ENCODE measurements around the gene TC2N.

TC2N gene

DNA sequence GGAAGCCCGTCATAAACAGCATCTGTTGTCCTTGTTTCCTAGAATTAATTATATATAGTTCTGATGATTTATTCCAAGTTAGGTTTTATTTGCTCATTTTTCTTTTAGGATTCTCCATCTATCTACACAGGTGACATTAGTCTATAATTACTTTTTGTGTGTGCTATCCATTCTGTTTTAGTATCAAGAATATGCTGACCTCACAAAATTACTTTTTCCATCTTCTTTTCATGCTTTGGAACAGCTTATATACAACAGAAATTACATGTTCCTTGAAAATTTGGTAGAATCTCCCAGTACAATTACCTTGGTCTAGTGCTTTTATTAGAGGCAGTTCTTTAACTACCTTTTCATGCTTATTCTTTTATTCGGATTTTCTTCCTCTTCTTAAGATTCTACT lies 81.1 kb downstream of the TC2N start:
- Histone ChIP-seq H3K9ac (ENCODE audit: low read length) (no peak overlapping the region), H3K4me3 (ENCODE audit: low read length) (no peak overlapping the region), H3K4me1 (ENCODE audit: low read length) (no peaks in the 10 kb centered on the region), H4K20me1 (ENCODE audit: insufficient read depth, low read length) (no peaks in the 10 kb centered on the region), H3K79me2 (ENCODE audit: low read length) (no peaks in the 10 kb centered on the region), H3K27me3 (ENCODE audit: low read depth, low read length) (no peaks in the 10 kb centered on the region), H3K36me3 (replicated peaks; ENCODE audit: low read depth, low read length) (no peaks in the 10 kb centered on the region), H3K4me2 (ENCODE audit: low read length) (no peak overlapping the region), H3K9me3 (ENCODE audit: insufficient read depth, low read length) (no peaks in the 10 kb centered on the region), H2AFZ (ENCODE audit: low read depth, low read length) (no peak overlapping the region), H3K27ac (ENCODE audit: low read length) (no peak overlapping the region)
- no peak for TF ChIP-seq EZH2phosphoT487 (IDR thresholded peaks at IDR 0.05; ENCODE audit: low read depth)

DNA sequence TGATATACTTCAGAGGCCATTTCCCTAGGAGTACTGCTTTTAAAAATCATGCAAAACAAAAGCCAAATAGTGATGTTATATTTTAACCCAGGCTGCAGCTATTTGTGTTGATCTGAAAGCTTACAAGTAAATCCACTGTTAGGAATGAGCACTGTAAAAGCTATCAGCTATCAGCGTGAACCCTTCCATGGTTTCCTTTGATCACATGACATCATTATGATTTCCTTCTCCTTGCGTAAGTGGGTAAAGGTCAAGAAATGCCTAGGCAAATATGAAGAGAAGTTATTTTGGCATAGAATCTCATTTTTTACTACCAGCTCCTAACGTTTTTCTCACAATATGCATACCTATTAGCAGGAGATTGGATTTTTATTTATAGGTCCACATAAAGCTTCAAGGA lies 86.9 kb downstream of the TC2N start:
- Histone ChIP-seq H3K27me3 (ENCODE audit: low read depth, low read length) (no peaks in the 10 kb centered on the region), H2AFZ (ENCODE audit: low read depth, low read length) (no peak overlapping the region), H3K9me3 (ENCODE audit: insufficient read depth, low read length) (no peaks in the 10 kb centered on the region), H4K20me1 (ENCODE audit: insufficient read depth, low read length) (no peaks in the 10 kb centered on the region), H3K4me3 (ENCODE audit: low read length) (no peak overlapping the region), H3K36me3 (replicated peaks; ENCODE audit: low read depth, low read length) (no peaks in the 10 kb centered on the region), H3K79me2 (ENCODE audit: low read length) (no peaks in the 10 kb centered on the region), H3K9ac (ENCODE audit: low read length) (no peak overlapping the region), H3K4me1 (ENCODE audit: low read length) (peaks cover 7% of the 10 kb centered on the region), H3K4me2 (ENCODE audit: low read length) (no peak overlapping the region), H3K27ac (ENCODE audit: low read length) (no peak overlapping the region)
- TF ChIP-seq EZH2phosphoT487 (IDR thresholded peaks at IDR 0.05; ENCODE audit: low read depth) (no peak), CTCF (IDR thresholded peaks at IDR 0.05; ENCODE audit: low read depth, low read length) (no peak)

DNA sequence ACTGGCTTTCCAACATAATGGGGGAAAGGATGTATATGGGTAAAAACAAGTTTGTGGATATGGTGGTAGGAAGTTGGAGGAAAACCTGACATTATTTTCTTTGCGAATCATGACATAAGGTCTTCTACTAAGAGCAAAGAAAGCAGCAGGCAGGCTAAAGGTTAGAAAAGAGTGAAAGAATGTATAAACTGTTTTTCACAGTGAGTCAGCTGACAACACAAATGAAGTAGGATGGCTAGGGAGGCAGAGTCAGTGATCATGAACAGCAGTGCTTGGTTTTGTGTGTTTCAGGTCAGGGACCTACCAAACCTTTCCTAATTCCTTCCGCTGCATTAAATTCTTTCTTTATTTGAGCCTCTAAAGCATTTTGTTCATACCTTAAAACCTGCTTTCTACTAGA lies 89.1 kb downstream of the TC2N start:
- Histone ChIP-seq H3K9me3 (ENCODE audit: insufficient read depth, low read length) (no peaks in the 10 kb centered on the region), H4K20me1 (ENCODE audit: insufficient read depth, low read length) (no peaks in the 10 kb centered on the region), H3K4me3 (ENCODE audit: low read length) (no peak overlapping the region), H3K79me2 (ENCODE audit: low read length) (no peaks in the 10 kb centered on the region), H3K4me2 (ENCODE audit: low read length) (no peak overlapping the region), H3K36me3 (replicated peaks; ENCODE audit: low read depth, low read length) (no peaks in the 10 kb centered on the region), H3K27ac (ENCODE audit: low read length) (no peak overlapping the region), H2AFZ (ENCODE audit: low read depth, low read length) (no peak overlapping the region), H3K27me3 (ENCODE audit: low read depth, low read length) (no peaks in the 10 kb centered on the region), H3K4me1 (ENCODE audit: low read length) (peaks cover 20% of the 10 kb centered on the region), H3K9ac (ENCODE audit: low read length) (no peak overlapping the region)
- TF ChIP-seq CTCF (IDR thresholded peaks at IDR 0.05; ENCODE audit: low read depth, low read length), result no peak
- no peak for TF ChIP-seq EZH2phosphoT487 (IDR thresholded peaks at IDR 0.05; ENCODE audit: low read depth)

- H3K9ac ChIP-seq (ENCODE audit: low read length), result no peak overlapping the region
- H4K20me1 ChIP-seq (ENCODE audit: insufficient read depth, low read length), result no peaks in the 10 kb centered on the region
- H3K36me3 ChIP-seq (replicated peaks; ENCODE audit: low read depth, low read length), result no peaks in the 10 kb centered on the region
- H3K79me2 ChIP-seq (ENCODE audit: low read length), result no peaks in the 10 kb centered on the region
- H3K27ac ChIP-seq (ENCODE audit: low read length), result no peak overlapping the region
- TF ChIP-seq EZH2phosphoT487 (IDR thresholded peaks at IDR 0.05; ENCODE audit: low read depth) (no peak), CTCF (IDR thresholded peaks at IDR 0.05; ENCODE audit: low read depth, low read length) (no peak)
- H3K9me3 ChIP-seq (ENCODE audit: insufficient read depth, low read length), result no peaks in the 10 kb centered on the region
- H2AFZ ChIP-seq (ENCODE audit: low read depth, low read length), result no peak overlapping the region
- H3K4me2 ChIP-seq (ENCODE audit: low read length), result peak overlapping the region; percentile 7; the same call in 1 of the 2 replicates
- no peak overlapping the region for H3K4me3 ChIP-seq (ENCODE audit: low read length)
- peaks cover 13% of the 10 kb centered on the region for H3K4me1 ChIP-seq (ENCODE audit: low read length)
- H3K27me3 ChIP-seq (ENCODE audit: low read depth, low read length), result no peaks in the 10 kb centered on the region
Observed at GRCh38 chr14:91774140-91775096, 92.9 kb downstream of the TC2N start.

Measured in OCI-LY3 (cell line).